AML-193 (cell line): Measurements from ENCODE around the gene FGF9.

Experiments
- DNase-seq, 2 experiments: peaks; one replicate each; lab custom pipeline; 2025; lab: John Stamatoyannopoulos, UW

The FGF9 gene

DNA sequence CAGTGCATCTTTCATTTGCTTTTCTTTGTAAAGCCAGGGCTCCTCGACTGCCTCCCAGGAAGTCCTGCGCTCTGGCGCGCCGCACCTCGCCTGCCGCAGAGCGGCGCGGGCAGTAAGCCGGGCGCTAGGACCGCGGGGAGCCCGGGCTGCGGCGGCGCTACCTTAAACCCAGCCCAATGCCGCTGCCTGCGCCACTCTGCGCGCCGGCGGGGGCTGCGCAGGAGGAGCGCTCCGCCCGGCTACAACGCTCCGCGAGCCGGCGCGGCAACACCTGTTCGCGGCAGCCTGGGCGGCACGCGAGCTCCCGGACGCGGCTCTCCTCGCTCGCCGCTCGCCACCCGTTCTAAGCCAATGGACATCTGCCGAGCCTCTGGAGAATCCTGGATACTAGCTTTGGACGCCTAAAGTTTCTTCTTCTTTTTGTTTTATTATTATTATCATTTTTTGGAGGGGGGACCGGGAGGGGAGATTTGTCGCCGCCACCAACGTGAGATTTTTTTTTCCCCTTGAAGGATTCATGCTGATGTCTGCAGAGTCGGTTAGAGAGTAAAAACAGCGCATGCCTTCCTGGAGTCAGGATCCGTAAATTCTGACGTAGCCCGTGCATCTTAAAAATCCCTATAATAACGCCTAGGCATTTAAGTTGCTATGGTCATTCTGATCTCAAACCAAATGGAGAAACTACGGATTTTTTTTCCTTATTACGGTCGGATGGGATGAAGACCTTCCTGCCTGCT, at the start of gene FGF9:
TSS of gene FGF9 (plus strand) at position 191 of the 737 bp plus-strand sequence. CDS start 840 bp downstream, outside the sequence.
- peak; percentile 74 for DNase-seq

- peak; percentile 62 to 63 for DNase-seq
These were observed 45.5 kb upstream of the FGF9 start for GRCh38 chr13:21625366-21625765.

- no peak for DNase-seq
These were observed 38.7 kb upstream of the FGF9 start for GRCh38 chr13:21632196-21632595.

GRCh38 chr13:21636656-21637055, 34.2 kb upstream of the FGF9 start:
- no peak for DNase-seq

DNA sequence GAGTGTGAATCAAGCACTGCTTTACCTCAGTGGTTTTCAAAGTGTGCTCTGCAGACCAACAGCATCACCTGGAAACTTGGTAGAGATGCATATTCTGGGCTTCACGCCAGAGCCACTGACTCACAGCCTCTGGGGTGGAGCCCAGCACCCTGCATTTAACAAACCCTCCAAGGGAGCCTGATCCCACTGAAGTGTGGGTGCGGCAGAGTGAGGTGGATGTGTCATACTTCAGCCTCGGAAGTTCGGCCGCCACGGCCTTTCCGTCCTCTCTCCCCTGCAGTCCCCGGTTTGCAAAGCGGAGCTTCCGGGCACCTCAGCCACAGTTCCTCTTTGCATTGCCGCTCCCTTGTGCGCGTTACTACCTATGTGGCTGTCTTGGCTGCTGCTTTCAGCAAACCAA, 33.6 kb upstream of the FGF9 start:
- DNase-seq, result no peak

DNA sequence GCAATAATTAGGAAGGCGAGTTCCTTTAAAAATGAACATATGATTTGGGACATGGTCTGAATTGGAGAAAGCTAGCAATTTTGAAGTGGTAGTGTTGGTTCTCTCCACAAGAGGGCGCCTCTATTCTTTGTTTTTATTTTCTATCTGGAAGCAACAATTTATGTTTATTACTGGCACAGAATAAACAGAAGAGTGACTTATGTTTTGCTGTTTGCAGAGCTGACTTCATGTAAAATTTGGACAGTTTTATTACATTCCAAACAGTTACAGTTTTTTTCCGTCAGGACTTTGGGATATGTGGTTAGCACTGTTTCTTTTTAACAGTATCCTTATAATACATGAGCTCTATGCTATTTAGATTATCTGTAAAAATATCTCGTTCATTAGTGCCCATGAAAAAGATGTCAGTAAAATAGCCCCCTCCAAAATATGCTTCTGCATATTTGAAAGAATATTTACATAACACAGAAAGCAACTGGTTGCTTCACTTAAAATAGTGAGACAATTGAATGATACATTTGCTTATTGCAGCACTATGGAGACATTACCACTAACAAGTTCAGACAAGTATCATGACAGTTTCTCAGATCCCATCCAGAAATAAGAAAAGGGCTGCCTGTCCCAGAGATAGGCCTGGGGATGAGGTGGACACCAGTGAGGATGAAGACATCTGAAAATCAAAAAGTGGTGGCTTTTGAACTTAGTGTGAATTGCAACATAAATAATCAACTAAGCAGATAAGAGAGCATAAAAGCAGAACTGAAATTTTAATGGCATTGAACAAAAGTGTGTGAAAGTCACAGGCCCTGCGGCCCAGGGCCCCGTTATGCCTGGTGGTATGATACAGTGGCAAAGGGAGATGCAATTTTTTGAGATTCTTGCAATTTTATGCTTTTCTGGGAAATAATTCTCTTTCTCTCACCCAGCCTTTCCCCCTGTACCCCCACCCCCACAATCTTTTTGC, 32.3 kb upstream of the FGF9 start:
- peak; percentile 21 to 48 for DNase-seq

- DNase-seq, result no peak
These were observed 31.3 kb upstream of the FGF9 start for GRCh38 chr13:21639561-21639960.

GRCh38 chr13:21641629-21642028, 29.2 kb upstream of the FGF9 start:
- DNase-seq, result no peak

- DNase-seq, result no peak
These were observed 13.3 kb upstream of the FGF9 start for GRCh38 chr13:21657538-21657937.

GRCh38 chr13:21659087-21659486, 11.8 kb upstream of the FGF9 start:
- DNase-seq, result no peak

- no peak for DNase-seq
These were observed 9.6 kb upstream of the FGF9 start for GRCh38 chr13:21661097-21661909.

DNA sequence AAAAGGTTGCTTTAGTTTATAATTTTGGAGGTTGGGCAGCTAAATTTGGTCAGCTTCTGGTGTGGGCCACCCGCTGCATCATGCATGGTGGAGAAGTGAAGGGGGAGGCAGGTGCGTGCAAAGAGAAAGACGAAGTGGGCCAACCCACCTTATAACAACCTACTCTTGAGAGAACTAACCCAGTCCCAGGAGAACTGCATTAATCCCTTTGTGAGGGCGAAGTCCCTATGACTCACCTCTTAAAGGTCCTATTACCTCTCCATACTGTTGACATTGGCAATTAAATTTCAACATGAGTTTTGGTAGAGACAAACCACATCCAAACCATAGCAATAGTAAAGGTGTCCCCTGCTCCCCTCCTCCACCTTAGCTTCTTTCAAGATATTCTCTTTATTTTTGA, 7.7 kb upstream of the FGF9 start:
- DNase-seq, result no peak

DNA sequence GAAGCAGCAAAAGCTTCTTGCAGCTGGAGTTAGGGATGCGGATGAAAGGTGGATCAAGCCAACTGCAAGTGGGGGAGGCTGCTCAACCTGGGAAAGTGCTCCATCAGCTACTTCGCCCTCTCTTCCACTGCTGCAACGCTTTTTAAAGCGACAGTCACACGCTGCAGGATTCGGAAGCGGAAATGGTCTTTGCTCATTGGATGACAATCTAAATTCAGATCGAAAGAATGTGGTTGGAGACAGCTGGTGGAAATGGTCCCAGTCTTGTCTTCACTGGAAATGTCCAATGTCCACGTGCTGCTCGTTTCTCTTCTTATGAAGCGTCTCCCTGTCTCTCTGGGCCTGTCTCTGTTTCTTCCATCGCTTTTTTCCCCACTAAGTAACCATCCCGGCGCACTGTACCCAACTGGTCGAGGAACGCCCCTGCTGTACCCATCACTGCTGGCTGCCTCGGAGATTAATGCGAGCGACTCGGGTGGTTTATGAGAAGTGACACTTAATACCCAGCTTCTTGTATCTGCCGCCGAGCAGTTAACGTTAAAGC, 2.1 kb upstream of the FGF9 start:
- no peak for DNase-seq

GRCh38 chr13:21670006-21670882, 629 bp upstream of the FGF9 start:
- DNase-seq, result peak; percentile 30 to 31

- no peak for DNase-seq
These were observed 880 bp downstream of the FGF9 start for GRCh38 chr13:21671620-21672286.

DNA sequence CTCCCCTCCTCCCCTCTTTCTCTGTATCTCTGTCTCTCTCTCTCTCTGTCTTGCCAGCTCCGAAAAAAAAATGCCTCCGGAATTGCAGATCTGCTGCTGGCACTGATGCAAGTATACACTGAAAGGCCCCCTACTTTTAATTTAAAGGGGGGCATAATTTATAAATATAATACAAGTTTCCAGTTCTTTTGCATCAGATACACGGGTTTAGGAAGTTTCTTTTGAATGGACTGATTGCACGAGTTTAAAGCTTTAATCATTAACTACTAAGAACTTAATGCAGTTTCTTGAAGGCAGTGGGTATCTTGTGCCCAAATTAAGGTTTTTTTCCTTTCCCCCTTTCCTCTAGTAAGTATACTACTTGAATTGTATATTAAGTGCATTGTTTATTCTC, 1.4 kb downstream of the FGF9 start:
- no peak for DNase-seq

DNA sequence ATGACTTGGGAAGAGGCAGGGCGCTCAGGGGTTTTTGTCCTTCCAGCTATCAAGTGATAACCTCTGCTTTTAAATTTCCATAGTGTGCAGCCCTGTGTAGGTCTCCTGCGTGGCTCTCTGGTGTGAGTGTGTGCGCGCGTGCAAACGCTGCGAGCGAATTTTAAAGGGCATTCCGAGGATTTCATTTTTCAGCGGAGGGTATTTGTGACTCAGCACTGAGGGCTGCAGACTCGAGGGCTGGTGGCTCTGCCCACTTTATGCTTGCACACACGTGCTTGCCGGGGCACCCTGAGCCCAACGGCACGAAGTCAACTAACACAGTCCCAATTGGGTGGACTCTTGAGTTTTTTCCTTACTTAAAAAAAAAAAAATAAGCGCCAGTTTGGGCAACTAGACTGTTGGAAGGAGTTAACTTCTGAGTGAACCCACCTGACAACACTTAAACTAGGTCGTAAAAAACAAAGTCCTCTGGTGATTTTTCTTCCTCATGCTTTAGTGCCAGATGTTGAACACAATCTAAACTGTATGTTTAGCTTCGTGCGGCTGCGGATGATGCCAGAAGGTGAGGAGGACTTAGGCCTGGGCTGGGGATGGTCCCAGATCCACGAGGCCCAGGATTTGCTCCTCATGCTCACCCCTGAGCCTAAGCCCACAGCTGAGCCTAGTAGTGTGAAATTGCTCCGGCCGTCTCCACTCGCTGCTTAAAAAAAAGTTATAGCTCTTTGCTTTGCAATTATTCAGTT, 2.1 kb downstream of the FGF9 start:
- no peak for DNase-seq

DNA sequence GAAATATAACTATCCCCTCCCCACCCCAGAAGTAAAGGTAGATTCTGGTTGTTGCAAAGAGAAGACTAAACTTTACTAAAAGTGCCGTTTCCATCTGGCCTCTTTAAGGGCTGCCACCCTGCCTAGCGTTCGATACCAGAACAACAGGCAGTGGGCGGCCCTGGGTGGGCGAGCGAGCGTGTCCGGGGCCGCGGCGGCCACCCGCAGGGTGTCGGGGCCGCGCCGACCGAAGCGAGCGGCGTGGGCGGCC, 2.6 kb downstream of the FGF9 start:
- DNase-seq, result peak in 1 of 2 experiments; percentile 17

GRCh38 chr13:21673789-21674489, 3.1 kb downstream of the FGF9 start:
- no peak for DNase-seq
